NT2/D1 (cell line): ENCODE data around the gene DYRK1A.

Experiments
- SUZ12 ChIP-seq: IDR thresholded peaks from 2 replicates; pipeline ENCODE4 v1.6.1; 2011; ENCODE audit not compliant: insufficient read length, insufficient read depth; ENCODE audit errors: extremely low read depth
- ZNF274 ChIP-seq: IDR thresholded peaks from 2 replicates; pipeline ENCODE4 v1.6.1; 2011; ENCODE audit warnings: mild to moderate bottlenecking, low read depth, low read length

- TF ChIP-seq SUZ12 (no peak), ZNF274 (no peak)
Observed at GRCh38 chr21:37505963-37506362, 139.4 kb downstream of the DYRK1A start.
